HCT116 (cell line): ENCODE data around the gene MSI2. TPM values are rescaled to one million over a fixed set of nuclear protein-coding genes. Genes with fewer than 3 reads are reported as not detected.

Source experiments
- ATAC-seq: fragments of 200-7000 bp; cut with Tn5 transposase; 2 replicates; pipeline ENCODE4 v1.9.1; 2020; ENCODE audit warnings: mild to moderate bottlenecking, moderate library complexity
- BruUV-seq: library from RNA; stranded (reverse); fragments of 400-500 nt; replicated peaks from 2 replicates; lab custom pipeline; 2021; lab: Mats Ljungman, UMichigan
- CTCF ChIA-PET: fragments of 300-600 bp; sonication (Branson Sonifier 250); formaldehyde crosslinking; loops from one replicate; lab custom pipeline; 2021; ENCODE audit warnings: antibody characterized with exemption; lab: Charles Lee
- POLR2A ChIA-PET: fragments of 300-600, 350-600 bp; sonication (Branson Sonifier 250); formaldehyde crosslinking; loops from one replicate; lab custom pipeline; 2021; ENCODE audit warnings: antibody characterized with exemption; lab: Charles Lee
- RAD21 ChIA-PET, 2 experiments: fragments of 300-600 bp; sonication (Branson Sonifier 250); formaldehyde crosslinking; loops; one replicate each; lab custom pipeline; 2023; ENCODE audit warnings: low total read pairs in 2 of 2; ENCODE audit not compliant: uncharacterized antibody in 2 of 2, unreplicated experiment in 2 of 2, low non-redundant PET in 1 of 2; lab: Charles Lee
- DNase-seq: peaks from one replicate; pipeline ENCODE4 v3.0.0-alpha.2; 2010; ENCODE audit warnings: low read depth, low spot score
- H2AFZ ChIP-seq: fragments of 200-600 bp; shearing (Covaris generic), sonication (generic); 2 replicates; pipeline ENCODE4 v1.6.1; 2017; ENCODE audit warnings: low read depth, mixed run types, mixed read lengths, antibody characterized with exemption, low read length; ENCODE audit not compliant: poor library complexity, severe bottlenecking
- H3K27ac ChIP-seq: 2 replicates; pipeline ENCODE4 v1.5.1; 2012; ENCODE audit warnings: low read depth, low read length
- H3K27me3 ChIP-seq: fragments of 200-600 bp; sonication (generic); 2 replicates; pipeline ENCODE4 v1.6.1; 2016; ENCODE audit warnings: mixed run types, low read length, mixed read lengths; ENCODE audit not compliant: insufficient read depth
- H3K36me3 ChIP-seq, 2 experiments: fragments of 200-500 bp in 1 of 2; fragments of 200-600 bp in 1 of 2; sonication (Bioruptor generic) in 1 of 2; sonication (generic) in 1 of 2; 2 replicates each; pipeline versions ENCODE4 v1.5.1 to v1.6.1; 2014 to 2016; ENCODE audit warnings: low read length in 2 of 2, inconsistent platforms in 1 of 2, mixed read lengths in 1 of 2, mixed run types in 1 of 2; ENCODE audit not compliant: insufficient read depth in 2 of 2, control insufficient read depth in 1 of 2
- H3K4me1 ChIP-seq, 2 experiments: fragments of 200-600 bp in 1 of 2; sonication (generic) in 1 of 2; 2 replicates each; pipeline versions ENCODE4 v1.5.1 to v1.6.1; 2012 to 2017; ENCODE audit warnings: low read length in 2 of 2, inconsistent platforms in 1 of 2, mild to moderate bottlenecking in 1 of 2, mixed read lengths in 1 of 2, mixed run types in 1 of 2, moderate library complexity in 1 of 2; ENCODE audit not compliant: insufficient read depth in 2 of 2, control insufficient read depth in 1 of 2
- H3K4me2 ChIP-seq: fragments of 200-600 bp; sonication (generic); 2 replicates; pipeline ENCODE4 v1.6.1; 2017; ENCODE audit warnings: mixed run types, low read length, mixed read lengths
- H3K4me3 ChIP-seq, 2 experiments: fragments of 200-600 bp in 1 of 2; sonication (generic) in 1 of 2; replicated peaks in 1 of 2; 2 replicates each; pipeline ENCODE4 v1.5.1; 2011 to 2016; ENCODE audit warnings: low read length in 2 of 2, control low read depth in 1 of 2, low read depth in 1 of 2, mild to moderate bottlenecking in 1 of 2, mixed read lengths in 1 of 2, mixed run types in 1 of 2
- H3K79me2 ChIP-seq: fragments of 200-600 bp; sonication (generic); 2 replicates; pipeline ENCODE4 v1.6.1; 2017; ENCODE audit warnings: mild to moderate bottlenecking, mixed run types, low read length, moderate library complexity, mixed read lengths; ENCODE audit not compliant: insufficient read depth
- H3K9ac ChIP-seq: fragments of 200-600 bp; sonication (generic); 2 replicates; pipeline ENCODE4 v1.6.1; 2016; ENCODE audit warnings: low read length, mixed read lengths
- H3K9me2 ChIP-seq: fragments of 200-600 bp; sonication (generic), shearing (Covaris generic); 2 replicates; pipeline ENCODE4 v1.6.1; 2017; ENCODE audit warnings: mixed run types, mild to moderate bottlenecking, moderate library complexity; ENCODE audit not compliant: insufficient read depth
- H3K9me3 ChIP-seq, 2 experiments: fragments of 200-500 bp in 1 of 2; fragments of 200-600 bp in 1 of 2; sonication (Bioruptor generic) in 1 of 2; sonication (generic) in 1 of 2; 2 replicates each; pipeline ENCODE4 v1.6.1; 2014 to 2017; ENCODE audit warnings: low read length in 2 of 2, mixed read lengths in 2 of 2, inconsistent platforms in 1 of 2, low read depth in 1 of 2, mild to moderate bottlenecking in 1 of 2, mixed run types in 1 of 2, moderate library complexity in 1 of 2; ENCODE audit not compliant: control insufficient read depth in 1 of 2, insufficient read depth in 1 of 2
- H4K20me1 ChIP-seq: fragments of 200-600 bp; sonication (generic), shearing (Covaris generic); 2 replicates; pipeline ENCODE4 v1.6.1; 2017; ENCODE audit warnings: mixed run types, mild to moderate bottlenecking, moderate library complexity; ENCODE audit not compliant: insufficient read depth
- EZH2phosphoT487 ChIP-seq: fragments of 200-600 bp; IDR thresholded peaks from 2 replicates; pipeline ENCODE4 v1.6.1; 2018; ENCODE audit warnings: antibody characterized with exemption, borderline replicate concordance
- JUND ChIP-seq: IDR thresholded peaks from 2 replicates; pipeline ENCODE4 v1.6.1; 2012
- POLR2AphosphoS5 ChIP-seq: IDR thresholded peaks from 2 replicates; pipeline ENCODE4 v1.6.1; 2011; ENCODE audit warnings: mild to moderate bottlenecking, low read depth, low read length, moderate library complexity
- RAD21 ChIP-seq: IDR thresholded peaks from 2 replicates; pipeline ENCODE4 v1.6.1; 2012; ENCODE audit warnings: low read depth, mild to moderate bottlenecking
- YY1 ChIP-seq: IDR thresholded peaks from 2 replicates; pipeline ENCODE4 v1.6.1; 2011; ENCODE audit warnings: low read length, low read depth, moderate library complexity, mild to moderate bottlenecking; ENCODE audit not compliant: insufficient replicate concordance; ENCODE audit errors: extremely low read depth
- ZFX ChIP-seq: fragments of 450-650 bp; IDR thresholded peaks from 2 replicates; pipeline ENCODE4 v1.6.1; 2017
- intact Hi-C: fragments of 100-400 bp; cut with micrococcal nuclease; formaldehyde crosslinking; loops from 2 replicates; pipeline ENCODE4 v1.10.0; 2022
- total RNA-seq: library from RNA; stranded (reverse); gene quantifications from one replicate; pipeline ENCODE4 v1.2.1, GENCODE V29; 2021; ENCODE audit not compliant: unreplicated experiment
- TF ChIP-seq, protein P1 (sequence below): IDR thresholded peaks from 2 replicates; pipeline ENCODE4 v1.6.1; 2011; ENCODE audit warnings: mild to moderate bottlenecking, low read length, moderate library complexity; ENCODE audit not compliant: insufficient replicate concordance; ENCODE audit errors: extremely low read depth
- TF ChIP-seq, protein P2 (sequence below): IDR thresholded peaks from 2 replicates; pipeline ENCODE4 v1.6.1; 2012
- TF ChIP-seq, protein P3 (sequence below): IDR thresholded peaks from 2 replicates; pipeline ENCODE4 v1.6.1; 2012

MSI2 gene
- total RNA-seq, 1 experiment from 2014 or later: 137 TPM

DNA sequence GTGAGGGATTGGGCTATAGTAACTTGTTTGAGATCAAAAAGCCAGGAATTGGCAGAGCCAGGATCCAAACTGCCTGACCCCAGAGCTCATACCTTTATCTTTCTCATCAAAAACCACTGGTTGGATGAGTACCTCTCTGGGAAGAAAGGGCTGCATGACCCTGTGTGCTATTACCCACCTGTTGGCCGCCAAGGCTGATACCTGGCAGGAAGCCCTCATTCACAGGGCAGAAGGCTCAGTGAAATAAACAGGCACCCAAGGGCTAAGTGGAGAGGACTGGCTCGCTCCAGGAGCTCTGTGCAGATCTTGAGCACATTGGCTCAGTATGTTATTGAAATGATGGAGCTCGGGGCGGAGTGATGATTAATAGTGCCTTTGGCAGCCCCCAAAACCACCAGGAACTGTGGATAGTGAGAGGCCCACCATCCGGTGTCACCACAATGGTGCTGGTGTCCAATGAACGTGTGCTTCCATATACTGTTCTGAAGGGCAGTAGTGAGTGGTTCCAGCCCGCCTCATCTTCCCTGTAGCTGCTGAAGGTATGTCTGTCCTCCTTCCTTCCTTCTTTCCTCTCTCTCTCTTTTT lies 197.6 kb downstream of the MSI2 start:
- no peak for ATAC-seq
- Histone ChIP-seq H3K9ac (no peak overlapping the region), H3K4me1 (peaks cover 8 to 10% of the 10 kb centered on the region in 2 experiments), H3K4me2 (no peak overlapping the region), H3K27ac (no peak overlapping the region), H3K9me3 (no peaks in the 10 kb centered on the region), H2AFZ (no peak overlapping the region), H3K27me3 (no peaks in the 10 kb centered on the region), H3K4me3 (no peak overlapping the region), H3K36me3 (no peaks in the 10 kb centered on the region), H4K20me1 (no peaks in the 10 kb centered on the region), H3K9me2 (no peaks in the 10 kb centered on the region), H3K79me2 (no peaks in the 10 kb centered on the region)
- ChIA-PET RAD21 (no interaction called here), POLR2A (no interaction called here), CTCF (interaction anchor here (0.7 to 1.0 kb wide), 2 partner anchors 211 to 301 kb away, joined by 3 read pairs; no protein-coding TSS in a partner anchor)
- TF ChIP-seq, protein P1, sequence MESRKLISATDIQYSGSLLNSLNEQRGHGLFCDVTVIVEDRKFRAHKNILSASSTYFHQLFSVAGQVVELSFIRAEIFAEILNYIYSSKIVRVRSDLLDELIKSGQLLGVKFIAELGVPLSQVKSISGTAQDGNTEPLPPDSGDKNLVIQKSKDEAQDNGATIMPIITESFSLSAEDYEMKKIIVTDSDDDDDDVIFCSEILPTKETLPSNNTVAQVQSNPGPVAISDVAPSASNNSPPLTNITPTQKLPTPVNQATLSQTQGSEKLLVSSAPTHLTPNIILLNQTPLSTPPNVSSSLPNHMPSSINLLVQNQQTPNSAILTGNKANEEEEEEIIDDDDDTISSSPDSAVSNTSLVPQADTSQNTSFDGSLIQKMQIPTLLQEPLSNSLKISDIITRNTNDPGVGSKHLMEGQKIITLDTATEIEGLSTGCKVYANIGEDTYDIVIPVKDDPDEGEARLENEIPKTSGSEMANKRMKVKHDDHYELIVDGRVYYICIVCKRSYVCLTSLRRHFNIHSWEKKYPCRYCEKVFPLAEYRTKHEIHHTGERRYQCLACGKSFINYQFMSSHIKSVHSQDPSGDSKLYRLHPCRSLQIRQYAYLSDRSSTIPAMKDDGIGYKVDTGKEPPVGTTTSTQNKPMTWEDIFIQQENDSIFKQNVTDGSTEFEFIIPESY: no peak
- TF ChIP-seq, protein P2, sequence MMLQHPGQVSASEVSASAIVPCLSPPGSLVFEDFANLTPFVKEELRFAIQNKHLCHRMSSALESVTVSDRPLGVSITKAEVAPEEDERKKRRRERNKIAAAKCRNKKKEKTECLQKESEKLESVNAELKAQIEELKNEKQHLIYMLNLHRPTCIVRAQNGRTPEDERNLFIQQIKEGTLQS: no peak
- no peak for TF ChIP-seq EZH2phosphoT487
- no peak for TF ChIP-seq RAD21
- TF ChIP-seq, protein P3, sequence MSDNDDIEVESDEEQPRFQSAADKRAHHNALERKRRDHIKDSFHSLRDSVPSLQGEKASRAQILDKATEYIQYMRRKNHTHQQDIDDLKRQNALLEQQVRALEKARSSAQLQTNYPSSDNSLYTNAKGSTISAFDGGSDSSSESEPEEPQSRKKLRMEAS: no peak
- no peak for TF ChIP-seq ZFX
- TF ChIP-seq YY1: no peak
- no peak for TF ChIP-seq JUND
- no peak for TF ChIP-seq POLR2AphosphoS5
- DNase-seq: no peak
- intact Hi-C loops: no loop called here
- no TSS peak for BruUV-seq
